Measurements from ENCODE around the gene CDH23.

- TF ChIP-seq POLR2A (IDR thresholded peaks at IDR 0.05) (no peak), CTCF (IDR thresholded peaks at IDR 0.05) (no peak)
Measured at GRCh38 chr10:71697938-71698709, 301.4 kb downstream of the CDH23 start.

All from adrenal gland (tissue), 5 donors.